ENCODE measurements around the gene GTSE1. TPM values are rescaled to one million over a fixed set of nuclear protein-coding genes. Genes with fewer than 3 reads are reported as not detected.
A peak's percentile ranks its signal among the peaks of the same experiment; 100 is the strongest.

GTSE1 gene
- total RNA-seq, 1 experiment from 2014 or later, result 20.6 TPM

GRCh38 chr22:46303347-46303965 lies 6.8 kb downstream of the GTSE1 start:
- Histone ChIP-seq H3K79me2 (ENCODE audit: low read length) (peaks cover 80% of the 10 kb centered on the region), H3K36me3 (ENCODE audit: low read depth, low read length) (peaks cover 28% of the 10 kb centered on the region)
- CTCF ChIA-PET, result no interaction called here

GRCh38 chr22:46308283-46308988 lies 11.8 kb downstream of the GTSE1 start:
- Histone ChIP-seq H3K27me3 (ENCODE audit: low read length) (no peaks in the 10 kb centered on the region), H3K4me1 (ENCODE audit: insufficient read depth, low read length) (peaks cover 1% of the 10 kb centered on the region), H3K79me2 (ENCODE audit: low read length) (peaks cover 50% of the 10 kb centered on the region), H3K9ac (ENCODE audit: low read length) (no peak overlapping the region), H3K9me2 (replicated peaks; ENCODE audit: low read length) (no peaks in the 10 kb centered on the region), H3K36me3 (ENCODE audit: low read depth, low read length) (peaks cover 23% of the 10 kb centered on the region), H3F3A (ENCODE audit: low read length, unreplicated experiment) (no peaks in the 10 kb centered on the region), H3K9me3 (ENCODE audit: low read length) (no peaks in the 10 kb centered on the region), H3K4me2 (ENCODE audit: low read length) (no peak overlapping the region), H3K27ac (ENCODE audit: low read length) (no peak overlapping the region), H4K20me1 (ENCODE audit: low read length) (peaks cover 7% of the 10 kb centered on the region; the same call in 1 of the 2 replicates), H2AFZ (ENCODE audit: low read length) (no peak overlapping the region), H3K4me3 (ENCODE audit: low read length) (no peak overlapping the region)
- POLR2A ChIA-PET (ENCODE audit: unreplicated experiment), result no interaction called here
- TF ChIP-seq EZH2phosphoT487 (IDR thresholded peaks at IDR 0.05; ENCODE audit: borderline replicate concordance, low read length), result no peak
- intact Hi-C loops (cut with micrococcal nuclease), result no loop called here
- BruUV-seq (replicated peaks), result no TSS peak
- ATAC-seq (no peak), DNase-seq (no peak)
- CTCF ChIA-PET, result no interaction called here

More at GRCh38 chr22:46303347-46303965, 6.8 kb downstream of the GTSE1 start:
- H3K4me1 ChIP-seq (ENCODE audit: insufficient read depth, low read length), result peaks cover 5% of the 10 kb centered on the region
- POLR2A ChIA-PET (ENCODE audit: unreplicated experiment), result no interaction called here
- DNase-seq (peak; percentile 20), ATAC-seq (peak; percentile 48)
- intact Hi-C loops (cut with micrococcal nuclease), result no loop called here
- peaks cover 10% of the 10 kb centered on the region; the same call in 1 of the 2 replicates for H4K20me1 ChIP-seq (ENCODE audit: low read length)
- no TSS peak for BruUV-seq (replicated peaks)
- no peaks in the 10 kb centered on the region for H3K9me3 ChIP-seq (ENCODE audit: low read length)
- no peak overlapping the region for H2AFZ ChIP-seq (ENCODE audit: low read length)
- H3K4me3 ChIP-seq (ENCODE audit: low read length), result no peak overlapping the region
- H3K9ac ChIP-seq (ENCODE audit: low read length), result no peak overlapping the region
- no peaks in the 10 kb centered on the region for H3K9me2 ChIP-seq (replicated peaks; ENCODE audit: low read length)
- no peak overlapping the region for H3K27ac ChIP-seq (ENCODE audit: low read length)
- no peaks in the 10 kb centered on the region for H3F3A ChIP-seq (ENCODE audit: low read length, unreplicated experiment)
- H3K27me3 ChIP-seq (ENCODE audit: low read length), result no peaks in the 10 kb centered on the region
- peak overlapping the region; percentile 30; the same call in 1 of the 2 replicates for H3K4me2 ChIP-seq (ENCODE audit: low read length)
- TF ChIP-seq CTCF (conservative IDR thresholded peaks at IDR 0.05; ENCODE audit: low read depth, low read length) (no peak), EZH2phosphoT487 (IDR thresholded peaks at IDR 0.05; ENCODE audit: borderline replicate concordance, low read length) (no peak), EZH2 (IDR thresholded peaks at IDR 0.05; ENCODE audit: low read length, unreplicated experiment) (no peak)

- Histone ChIP-seq H3K27ac (ENCODE audit: low read length) (no peak overlapping the region), H3F3A (ENCODE audit: low read length, unreplicated experiment) (no peaks in the 10 kb centered on the region), H3K27me3 (ENCODE audit: low read length) (no peaks in the 10 kb centered on the region), H4K20me1 (ENCODE audit: low read length) (no peaks in the 10 kb centered on the region), H3K79me2 (ENCODE audit: low read length) (peaks cover 39% of the 10 kb centered on the region), H3K4me2 (ENCODE audit: low read length) (no peak overlapping the region), H3K4me1 (ENCODE audit: insufficient read depth, low read length) (no peaks in the 10 kb centered on the region), H3K36me3 (ENCODE audit: low read depth, low read length) (peaks cover 26% of the 10 kb centered on the region), H2AFZ (ENCODE audit: low read length) (no peak overlapping the region), H3K9ac (ENCODE audit: low read length) (no peak overlapping the region), H3K9me2 (replicated peaks; ENCODE audit: low read length) (no peaks in the 10 kb centered on the region), H3K4me3 (ENCODE audit: low read length) (no peak overlapping the region), H3K9me3 (ENCODE audit: low read length) (no peaks in the 10 kb centered on the region)
- TF ChIP-seq EZH2phosphoT487 (IDR thresholded peaks at IDR 0.05; ENCODE audit: borderline replicate concordance, low read length) (no peak), EZH2 (IDR thresholded peaks at IDR 0.05; ENCODE audit: low read length, unreplicated experiment) (no peak), CTCF (conservative IDR thresholded peaks at IDR 0.05; ENCODE audit: low read depth, low read length) (no peak)
- DNase-seq, result no peak
- CTCF ChIA-PET, result no interaction called here
- no peak for ATAC-seq
- intact Hi-C loops (cut with micrococcal nuclease), result loop anchor here (10.0 kb wide), 1 partner anchor 315 kb away; no protein-coding TSS in a partner anchor
- BruUV-seq (replicated peaks), result no TSS peak
- POLR2A ChIA-PET (ENCODE audit: unreplicated experiment), result no interaction called here
Observed at GRCh38 chr22:46309526-46310085, 12.9 kb downstream of the GTSE1 start.
